GM19240 (cell line): Measurements from ENCODE around the gene GKAP1.
"Not testable (repeated sequence)": the region's sequence is repeated elsewhere in the genome, so short reads cannot be mapped to it uniquely, and the experiment has no call there.

Experiments
- DNase-seq: peaks from one replicate; pipeline ENCODE4 v3.0.0; 2011; ENCODE audit warnings: low spot score; ENCODE audit not compliant: insufficient read length

Gene GKAP1

GRCh38 chr9:83728591-83729368 is 88.8 kb downstream of the GKAP1 start:
- DNase-seq, result not testable (repeated sequence)

GRCh38 chr9:83724436-83724835 is 93.1 kb downstream of the GKAP1 start:
- DNase-seq, result no peak

GRCh38 chr9:83722726-83723495 is 94.7 kb downstream of the GKAP1 start:
- DNase-seq, result no peak

- no peak for DNase-seq
These were observed 96.1 kb downstream of the GKAP1 start for GRCh38 chr9:83721509-83721908.

GRCh38 chr9:83715794-83716193 is 101.8 kb downstream of the GKAP1 start:
- no peak for DNase-seq

- no peak for DNase-seq
These were observed 102.3 kb downstream of the GKAP1 start for GRCh38 chr9:83715221-83715620.

- DNase-seq, result no peak
These were observed 103.2 kb downstream of the GKAP1 start for GRCh38 chr9:83714329-83714728.

GRCh38 chr9:83708515-83709158 is 108.9 kb downstream of the GKAP1 start:
- DNase-seq, result peak; percentile 38

GRCh38 chr9:83707768-83708514 is 109.6 kb downstream of the GKAP1 start, which contains the start of gene UBQLN1:
Gene UBQLN1 (minus strand): TSS chr9:83707958. CDS start chr9:83707679, 279 bp downstream.
- DNase-seq, result peak; percentile 87

- no peak for DNase-seq
These were observed 110.1 kb downstream of the GKAP1 start for GRCh38 chr9:83707518-83707767.

- no peak for DNase-seq
These were observed 110.7 kb downstream of the GKAP1 start for GRCh38 chr9:83706676-83707517.

GRCh38 chr9:83705219-83705651 is 112.3 kb downstream of the GKAP1 start:
- not testable (repeated sequence) for DNase-seq

GRCh38 chr9:83701769-83702168 is 115.8 kb downstream of the GKAP1 start:
- no peak for DNase-seq

- DNase-seq, result no peak
These were observed 116.3 kb downstream of the GKAP1 start for GRCh38 chr9:83701286-83701685.

- no peak for DNase-seq
These were observed 118.0 kb downstream of the GKAP1 start for GRCh38 chr9:83699615-83700014.

GRCh38 chr9:83698976-83699585 is 118.5 kb downstream of the GKAP1 start:
- DNase-seq, result no peak

- no peak for DNase-seq
These were observed 126.1 kb downstream of the GKAP1 start for GRCh38 chr9:83691492-83691891.
